GM19193 (cell line): ENCODE results near the gene PLPP3.

Experiments used
- POLR2A ChIP-seq: IDR thresholded peaks from 4 replicates; pipeline ENCODE4 v1.6.1; 2011; ENCODE audit not compliant: insufficient read depth, insufficient read length; ENCODE audit errors: extremely low read depth

The PLPP3 gene

DNA sequence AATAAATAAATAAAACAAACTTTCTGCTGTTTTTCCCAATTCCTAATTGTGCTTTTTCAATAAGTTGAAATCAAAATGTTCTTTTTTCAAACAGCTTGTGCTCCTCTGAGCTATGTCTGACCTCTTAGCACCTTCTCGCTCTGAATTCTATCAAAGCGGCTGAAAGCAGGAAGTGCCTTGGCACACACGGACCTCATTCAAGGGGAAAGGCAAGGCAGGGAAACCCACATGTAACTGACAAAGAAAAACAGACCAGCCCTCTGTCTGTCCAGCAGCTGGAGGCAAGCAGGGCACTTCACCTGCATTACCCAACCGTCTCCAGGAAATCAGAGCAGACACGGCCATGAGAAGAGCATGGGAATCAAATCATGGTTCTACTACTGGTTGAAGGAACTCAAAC lies 56.7 kb downstream of the PLPP3 start:
- no peak for TF ChIP-seq POLR2A

DNA sequence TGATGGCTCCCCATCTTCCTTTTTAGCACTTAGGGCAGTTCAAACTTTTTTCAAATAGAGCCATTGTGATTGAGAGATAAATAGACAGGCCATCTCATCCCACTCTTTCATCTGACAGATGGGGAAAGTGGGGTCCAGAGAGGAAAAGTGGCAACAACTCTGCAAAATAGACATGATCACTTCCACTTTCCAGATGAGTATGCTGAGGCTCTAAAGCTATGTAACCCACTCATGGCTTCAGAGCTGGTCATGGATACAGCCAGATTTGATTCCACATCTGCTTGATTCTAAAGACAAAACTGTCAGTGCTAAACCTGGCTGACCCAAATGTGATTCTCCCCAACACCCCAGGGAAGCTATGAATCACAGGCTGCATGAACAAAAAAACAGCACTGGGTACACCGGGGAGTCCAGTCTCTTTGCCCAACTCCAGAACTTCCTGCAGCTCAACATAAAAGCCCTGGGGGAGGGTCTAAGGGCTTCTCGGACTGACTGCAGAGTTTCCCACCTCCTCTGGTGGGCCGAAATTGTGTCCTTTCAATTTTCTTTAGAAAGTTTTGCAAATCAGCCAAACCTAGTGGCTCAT lies 59.3 kb downstream of the PLPP3 start:
- TF ChIP-seq POLR2A, result no peak

DNA sequence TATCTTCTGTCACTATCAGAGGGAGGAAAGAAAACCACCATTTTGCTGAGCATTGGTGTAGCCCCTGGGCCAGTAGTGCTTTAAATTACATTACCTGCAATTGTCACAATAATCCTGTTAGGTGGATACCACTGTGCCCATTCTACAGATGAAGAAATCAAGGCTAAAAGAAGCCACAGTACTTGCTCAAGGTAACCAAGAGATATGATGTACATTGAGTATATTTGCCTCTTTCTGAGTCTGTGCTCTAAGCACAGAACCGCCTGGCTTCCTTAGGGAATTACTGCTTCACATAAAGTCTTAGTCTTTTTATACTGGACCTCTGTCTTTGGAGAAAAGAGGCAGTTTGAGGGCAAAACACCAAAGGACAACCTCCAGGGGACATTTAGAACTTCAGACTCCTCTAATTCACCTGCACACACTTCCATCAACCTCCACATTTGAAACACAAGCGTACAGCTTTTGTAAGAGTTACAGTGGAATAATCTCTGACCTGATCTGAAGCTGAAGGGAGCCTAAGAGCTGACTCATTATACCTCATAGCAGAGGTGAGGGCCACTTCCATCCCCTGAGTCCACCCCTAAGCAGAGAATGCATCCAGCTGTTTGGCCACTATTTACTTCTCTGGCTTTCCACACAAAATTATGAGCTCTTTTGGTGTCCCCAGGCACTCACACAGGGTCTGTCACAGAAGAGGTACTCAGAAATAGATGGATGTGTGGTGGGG lies 61.8 kb downstream of the PLPP3 start:
- TF ChIP-seq POLR2A, result no peak

DNA sequence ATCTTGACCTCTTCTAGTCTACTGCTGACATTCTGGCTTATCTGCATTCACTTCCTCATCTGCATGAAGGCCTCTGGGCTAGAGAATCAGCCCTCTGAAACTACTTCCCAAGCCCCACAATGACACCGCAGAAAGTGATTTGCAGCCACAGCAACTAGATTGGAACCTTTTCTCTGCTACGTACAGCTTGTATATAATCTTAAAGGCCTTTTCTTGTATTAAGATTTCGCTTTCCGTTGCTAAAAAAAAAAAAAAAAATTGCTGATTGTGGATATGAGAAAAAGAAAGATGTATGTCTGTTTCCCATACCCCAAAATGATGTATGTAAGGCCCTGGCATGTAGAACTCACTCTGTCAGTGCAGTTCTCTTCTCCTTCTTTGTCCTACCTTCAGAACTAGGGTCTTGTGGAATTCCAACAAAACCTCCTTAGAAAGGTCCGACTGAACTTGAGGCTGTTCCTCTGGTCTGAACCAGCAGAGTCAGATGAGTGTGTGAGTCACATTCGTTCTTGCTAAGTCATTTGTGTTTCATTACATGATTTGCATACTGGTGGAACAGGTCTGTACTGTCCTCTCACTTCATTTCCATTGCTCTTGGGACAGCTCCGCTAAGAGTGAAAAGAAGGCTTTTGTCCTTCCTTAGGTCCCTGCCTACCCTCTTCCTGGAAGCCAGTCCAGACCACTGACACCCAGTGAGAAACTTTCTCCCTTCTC lies 62.7 kb downstream of the PLPP3 start:
- no peak for TF ChIP-seq POLR2A

DNA sequence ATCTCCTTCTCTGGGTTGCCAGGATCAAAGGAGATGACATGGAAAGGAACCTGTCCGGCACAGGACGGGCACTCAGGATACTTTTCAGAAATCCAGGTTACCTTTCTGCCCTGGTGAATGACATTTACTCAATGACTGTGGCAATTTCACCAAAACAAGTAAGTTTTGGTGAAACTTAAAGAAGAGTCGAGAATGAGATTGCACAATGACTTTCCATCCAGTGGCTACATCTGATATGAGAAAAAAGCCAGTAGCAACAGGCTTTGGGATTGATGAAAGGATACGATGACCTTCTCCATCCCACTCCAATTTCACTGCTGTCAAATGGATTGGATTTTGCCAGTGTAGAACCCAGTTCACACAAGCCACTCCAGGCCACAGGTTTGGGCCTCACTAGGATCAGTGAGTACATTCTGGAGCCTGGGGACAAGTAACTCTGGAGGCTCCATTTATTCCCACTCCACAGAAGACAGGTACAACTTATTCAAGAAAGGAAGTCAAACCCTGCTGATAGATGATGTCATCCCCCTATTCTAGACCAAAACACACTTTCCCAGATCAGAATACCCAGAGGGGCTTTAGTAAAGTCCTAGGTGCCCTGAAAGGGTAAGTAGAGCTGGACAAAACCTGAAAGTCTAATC lies 63.3 kb downstream of the PLPP3 start:
- no peak for TF ChIP-seq POLR2A

DNA sequence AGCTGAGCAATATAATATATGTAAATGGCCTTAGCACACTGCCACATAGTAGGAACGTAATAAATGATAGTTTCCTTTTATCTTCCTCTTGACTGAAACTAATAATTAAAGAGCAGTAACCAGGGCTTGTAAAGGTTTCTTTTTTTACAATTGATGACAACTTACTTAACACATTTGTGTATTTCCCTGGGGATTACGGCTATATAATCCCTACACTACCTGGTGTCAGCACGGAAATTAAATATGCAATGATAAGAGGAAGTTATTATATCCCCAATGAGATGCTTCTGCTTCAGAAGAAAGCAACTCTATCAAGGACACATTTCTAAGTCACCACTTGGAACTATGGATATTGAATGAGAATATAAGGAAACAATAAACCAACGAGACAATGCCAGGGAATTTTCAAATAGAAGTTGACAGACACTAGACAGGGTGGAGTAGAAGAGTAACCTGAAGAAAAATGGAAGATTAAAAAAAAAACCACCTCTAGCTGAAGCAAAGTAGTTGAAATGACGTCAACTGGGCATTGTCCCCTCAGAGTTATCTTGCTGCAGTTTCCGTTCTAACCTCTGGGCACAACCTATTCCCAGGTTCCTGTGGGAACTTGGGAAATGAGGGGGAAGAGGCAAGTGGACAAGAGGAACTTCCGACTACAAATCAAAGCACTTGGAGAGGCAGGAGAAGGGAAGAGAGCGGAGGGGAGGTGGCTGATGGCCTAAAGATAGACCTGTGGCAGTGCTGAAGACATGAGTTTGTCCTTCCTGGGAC lies 66.5 kb downstream of the PLPP3 start:
- TF ChIP-seq POLR2A, result no peak

DNA sequence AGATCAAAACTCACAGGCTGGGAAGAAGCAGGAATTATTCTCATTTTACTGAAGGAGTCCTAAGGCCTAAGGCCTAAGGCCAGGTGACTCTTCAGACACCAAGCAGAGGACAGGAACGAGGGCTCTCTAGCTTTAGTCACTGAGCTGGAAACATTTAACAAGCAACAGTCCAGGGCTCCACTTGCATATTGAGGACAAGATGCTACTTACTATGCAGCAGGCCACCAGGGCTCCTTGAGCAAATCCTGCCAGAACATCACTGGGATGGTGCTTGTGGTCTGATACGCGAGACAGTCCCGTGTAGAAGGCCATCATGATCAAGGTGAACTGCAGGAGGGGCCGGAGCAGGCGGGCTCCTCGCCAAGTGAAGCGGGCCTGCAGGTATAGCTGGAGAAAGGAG lies 67.6 kb downstream of the PLPP3 start:
- TF ChIP-seq POLR2A, result no peak

DNA sequence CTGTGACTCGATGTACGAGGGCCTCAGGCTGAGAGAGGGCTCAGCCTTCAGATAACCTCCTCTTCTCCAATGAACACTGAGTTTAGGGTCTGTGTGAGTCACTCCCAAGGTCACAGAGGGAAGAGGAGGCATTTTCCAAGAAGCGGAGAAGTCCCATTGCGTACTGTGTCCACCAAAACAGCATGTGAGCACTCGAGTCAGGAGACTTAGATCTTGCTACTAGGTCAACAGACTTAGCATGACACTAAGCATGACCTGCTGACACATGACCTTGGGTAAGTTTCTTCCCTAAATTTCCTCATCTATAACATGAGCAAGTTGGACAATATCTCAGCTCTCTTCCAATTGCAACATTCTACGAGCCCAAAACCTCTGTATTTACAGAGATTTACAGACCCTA lies 68.0 kb downstream of the PLPP3 start:
- no peak for TF ChIP-seq POLR2A

DNA sequence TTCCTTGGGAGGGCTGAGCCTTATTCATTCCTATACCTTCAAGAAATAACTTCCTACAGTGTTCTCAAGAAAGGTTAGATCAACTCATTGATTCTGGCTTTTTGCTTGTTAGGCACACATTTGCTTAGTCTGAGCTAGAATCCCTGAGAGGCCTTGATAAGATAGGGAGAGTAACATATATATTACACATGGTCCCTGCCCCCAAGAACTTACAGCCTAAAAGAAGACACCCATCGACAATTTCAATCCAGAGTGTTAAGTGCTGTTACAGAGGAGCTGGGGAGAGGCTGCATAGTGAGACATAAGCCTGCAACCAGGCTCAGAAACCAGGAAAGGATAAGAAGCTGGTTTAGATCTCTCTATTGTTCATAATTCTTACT lies 68.7 kb downstream of the PLPP3 start:
- no peak for TF ChIP-seq POLR2A

DNA sequence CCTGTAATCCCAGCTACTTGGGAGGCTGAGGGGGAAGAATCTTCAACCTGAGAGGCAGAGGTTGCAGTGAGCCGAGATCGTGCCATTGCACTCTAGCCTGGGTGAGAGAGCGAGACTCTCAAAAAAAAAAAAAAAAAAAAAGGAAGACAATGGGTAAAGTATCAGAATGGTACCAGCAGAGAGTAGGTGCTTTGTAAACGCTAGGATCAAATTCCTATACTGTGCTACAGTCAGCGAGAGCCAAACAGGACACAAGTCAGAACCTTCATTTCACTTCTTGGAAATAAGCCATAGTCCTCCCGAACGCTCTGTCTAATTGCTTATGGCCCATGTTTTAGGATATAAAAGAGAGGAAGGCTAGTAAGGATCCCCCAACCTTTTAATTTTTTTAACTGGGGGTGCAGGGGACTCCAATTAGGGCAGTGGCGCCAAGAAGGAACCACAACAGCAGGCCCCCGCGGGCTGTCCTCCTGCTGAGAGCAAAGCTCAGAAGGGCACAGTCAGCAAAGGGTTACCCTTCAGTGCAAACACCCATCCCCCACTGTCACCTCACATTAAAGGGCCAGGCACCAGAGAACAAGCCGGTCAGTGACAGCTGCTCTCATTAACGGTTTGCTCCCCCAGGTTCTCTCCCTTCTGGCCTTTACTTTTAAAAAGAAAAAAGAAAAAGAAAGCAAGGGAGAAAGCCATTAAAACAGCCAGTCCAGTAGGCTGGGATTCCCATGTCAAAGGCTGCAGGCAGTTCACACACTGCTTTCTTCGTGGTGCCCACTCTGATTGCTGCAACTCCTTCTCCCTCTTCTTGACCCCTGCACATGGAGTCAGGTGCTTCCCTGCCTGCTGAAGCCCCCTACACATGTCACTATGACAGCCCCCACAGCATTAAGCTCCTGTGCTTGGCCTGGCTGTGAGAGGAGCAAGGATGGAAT lies 69.4 kb downstream of the PLPP3 start:
- no peak for TF ChIP-seq POLR2A

DNA sequence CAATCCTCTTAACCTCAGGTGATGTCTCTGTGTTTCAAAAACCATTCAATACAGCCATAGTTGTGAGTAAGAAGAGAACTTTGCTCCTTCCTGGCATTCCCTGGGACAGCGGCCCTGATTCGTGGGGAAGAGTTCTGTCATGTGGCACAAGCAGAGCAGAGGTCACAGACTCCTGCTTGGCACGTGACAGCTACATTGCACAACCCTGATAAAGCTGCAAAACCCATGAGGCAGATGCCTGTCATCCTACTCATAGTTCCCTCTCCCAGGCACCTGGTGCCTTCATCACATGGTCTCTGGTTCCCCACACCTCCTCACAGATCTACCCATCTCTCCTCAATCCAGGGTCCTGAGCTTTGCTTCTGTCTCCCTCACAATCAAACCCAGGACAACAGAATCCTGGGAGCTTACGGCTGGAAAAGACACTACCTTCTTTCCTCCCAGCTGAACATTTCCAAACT lies 70.8 kb downstream of the PLPP3 start:
- no peak for TF ChIP-seq POLR2A

DNA sequence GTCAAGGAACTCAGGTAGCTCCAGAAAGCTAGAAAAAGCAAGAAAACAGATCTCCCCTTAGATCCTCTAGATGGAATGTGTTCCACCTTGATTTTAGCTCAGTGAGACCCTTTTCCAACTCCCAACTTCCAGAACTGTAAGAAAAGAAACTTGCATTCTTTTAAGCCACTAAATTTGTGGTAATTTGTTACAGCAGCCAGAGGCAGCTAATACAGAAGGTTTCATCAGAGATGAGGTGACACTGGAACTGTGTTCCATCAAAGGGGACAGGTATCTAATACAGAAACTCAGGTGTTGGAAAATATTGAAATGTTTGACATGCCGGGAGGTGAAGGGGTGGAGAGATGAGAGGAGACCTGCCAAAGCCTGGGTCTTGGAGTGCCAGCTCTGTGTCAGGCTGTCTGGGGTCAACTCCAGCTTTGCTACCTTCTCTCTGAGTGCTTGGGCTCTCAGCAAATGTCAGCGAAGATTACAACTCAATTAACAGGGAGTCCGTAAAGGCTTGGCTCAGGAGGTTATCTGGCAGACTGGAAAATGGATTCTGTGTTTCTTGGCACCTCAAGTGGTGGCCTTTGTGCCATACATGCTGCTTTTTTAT lies 71.3 kb downstream of the PLPP3 start:
- TF ChIP-seq POLR2A, result no peak

DNA sequence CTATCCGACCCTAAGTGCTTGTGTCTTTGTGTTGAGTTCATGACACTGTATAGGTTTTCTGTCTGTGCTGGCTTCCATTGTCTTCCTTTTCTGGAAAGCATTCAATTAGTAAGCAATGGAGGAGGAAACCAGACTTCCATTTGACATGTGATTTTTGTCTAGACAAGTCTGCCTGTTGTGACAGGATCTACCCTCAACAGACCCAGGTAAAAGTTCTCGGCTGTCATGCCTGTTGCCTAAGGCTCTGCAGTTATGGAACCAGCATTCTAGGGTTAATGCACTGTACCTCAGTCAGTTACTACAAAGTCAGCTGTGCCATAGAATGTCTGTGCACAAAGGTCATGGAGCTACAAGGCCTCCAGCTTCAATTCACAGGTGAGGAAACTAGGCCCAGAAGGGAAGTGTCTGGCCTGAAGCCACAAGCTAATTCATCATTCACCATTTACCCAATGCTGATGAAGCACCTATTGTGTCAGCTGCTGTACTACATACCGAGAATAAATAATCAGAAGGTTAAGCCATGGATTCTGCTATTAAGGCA lies 72.3 kb downstream of the PLPP3 start:
- TF ChIP-seq POLR2A, result no peak
